Measurements from ENCODE around the gene GPAT2.
"Not testable (repeated sequence)": the region's sequence is repeated elsewhere in the genome, so short reads cannot be mapped to it uniquely, and the experiment has no call there.

The GPAT2 gene

DNA sequence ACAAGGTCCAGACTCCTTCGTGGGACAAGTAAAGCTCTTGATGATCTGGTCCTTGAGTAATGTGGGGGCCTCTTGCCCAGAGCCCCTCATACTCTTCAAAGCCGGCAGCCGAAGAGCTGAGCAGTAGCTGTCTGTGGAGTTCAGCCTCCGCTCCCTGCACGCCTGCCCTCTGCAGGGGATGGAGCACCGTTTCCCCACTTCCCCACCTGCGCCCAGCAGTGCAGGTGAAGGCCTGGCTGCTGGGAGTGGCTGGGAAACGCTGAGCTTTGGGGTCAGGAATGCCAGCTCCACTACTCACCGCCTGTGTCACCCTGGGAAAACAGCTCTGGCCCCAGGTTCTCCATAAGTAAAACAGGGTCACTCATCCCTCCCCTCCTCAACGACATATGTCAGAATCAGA lies 24.9 kb downstream of the GPAT2 start:
- H3K9me3 ChIP-seq (ENCODE audit: control insufficient read depth in 1 of 2, low read length in 2 of 2); H3K27me3 ChIP-seq (ENCODE audit: control insufficient read depth in 1 of 2, insufficient read depth in 2 of 2, low read length in 2 of 2): not testable (repeated sequence)
- H3K9ac ChIP-seq (ENCODE audit: low read depth in 1 of 2, low read length in 2 of 2) = peak overlapping the region; percentile 18 to 38

GRCh38 chr2:96008051-96008450 lies 26.7 kb downstream of the GPAT2 start:
- not testable (repeated sequence) for H3K9me3 ChIP-seq (ENCODE audit: control insufficient read depth in 1 of 2, low read length in 2 of 2); H3K27ac ChIP-seq (ENCODE audit: low read depth, low read length); H3K36me3 ChIP-seq (ENCODE audit: control insufficient read depth in 1 of 2, insufficient read depth in 2 of 2, low read length in 2 of 2); H3K27me3 ChIP-seq (ENCODE audit: control insufficient read depth in 1 of 2, insufficient read depth in 2 of 2, low read length in 2 of 2); H3K4me1 ChIP-seq (ENCODE audit: control insufficient read depth in 1 of 2, insufficient read depth in 2 of 2, low read length in 2 of 2); H3K4me3 ChIP-seq (ENCODE audit: low read depth in 1 of 2, low read length in 2 of 2); H3K9ac ChIP-seq (ENCODE audit: low read depth in 1 of 2, low read length in 2 of 2)

More for the DNA sequence above, 24.9 kb downstream of the GPAT2 start:
- not testable (repeated sequence) for H3K36me3 ChIP-seq (ENCODE audit: control insufficient read depth in 1 of 2, insufficient read depth in 2 of 2, low read length in 2 of 2); H3K27ac ChIP-seq (ENCODE audit: low read depth, low read length); H3K4me1 ChIP-seq (ENCODE audit: control insufficient read depth in 1 of 2, insufficient read depth in 2 of 2, low read length in 2 of 2)
- peak overlapping the region; percentile 15 to 53 for H3K4me3 ChIP-seq (ENCODE audit: low read depth in 1 of 2, low read length in 2 of 2)

- not testable (repeated sequence) for H3K9me3 ChIP-seq (ENCODE audit: control insufficient read depth in 1 of 2, low read length in 2 of 2); H3K36me3 ChIP-seq (ENCODE audit: control insufficient read depth in 1 of 2, insufficient read depth in 2 of 2, low read length in 2 of 2); H3K4me1 ChIP-seq (ENCODE audit: control insufficient read depth in 1 of 2, insufficient read depth in 2 of 2, low read length in 2 of 2); H3K9ac ChIP-seq (ENCODE audit: low read depth in 1 of 2, low read length in 2 of 2); H3K27me3 ChIP-seq (ENCODE audit: control insufficient read depth in 1 of 2, insufficient read depth in 2 of 2, low read length in 2 of 2); H3K4me3 ChIP-seq (ENCODE audit: low read depth in 1 of 2, low read length in 2 of 2); H3K27ac ChIP-seq (ENCODE audit: low read depth, low read length)
Observed at GRCh38 chr2:96006248-96006647, 28.5 kb downstream of the GPAT2 start.

DNA sequence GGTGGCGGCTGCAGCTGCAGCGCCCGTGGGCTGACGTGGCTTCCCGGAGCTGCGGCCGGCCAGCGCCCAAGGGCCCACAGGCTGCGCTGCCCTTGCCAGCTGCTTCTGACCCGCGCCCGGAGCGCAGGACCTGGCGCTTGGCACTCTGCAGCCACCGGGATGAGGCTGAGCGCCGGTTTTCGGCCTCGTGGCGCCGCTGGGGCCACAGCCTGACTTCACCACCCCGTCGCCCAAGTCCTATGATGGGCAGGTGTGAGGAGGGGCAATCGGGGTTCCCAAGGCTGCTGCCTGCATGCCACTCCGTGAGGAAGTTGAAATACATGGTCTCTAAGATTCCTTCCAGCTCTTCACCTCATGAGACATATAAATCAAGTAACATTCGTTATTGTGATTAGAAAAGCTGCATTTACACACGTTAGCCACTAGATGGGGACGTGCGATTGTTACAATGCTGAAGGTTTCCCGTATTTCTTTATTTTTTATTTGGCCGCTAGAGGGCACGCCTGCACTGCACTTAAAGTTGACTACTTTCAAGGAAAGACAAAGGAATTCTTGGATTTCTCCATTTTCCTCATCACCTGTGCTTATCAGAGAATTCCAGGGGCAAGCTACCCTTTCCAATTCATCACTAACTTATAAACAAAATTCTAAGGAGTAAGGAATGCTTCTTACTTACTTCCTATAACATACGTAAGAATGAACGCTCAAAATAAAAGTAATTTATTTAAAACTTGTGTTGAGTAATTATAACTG lies 42.0 kb downstream of the GPAT2 start:
- not testable (repeated sequence) for H3K27me3 ChIP-seq (ENCODE audit: control insufficient read depth in 1 of 2, insufficient read depth in 2 of 2, low read length in 2 of 2); H3K36me3 ChIP-seq (ENCODE audit: control insufficient read depth in 1 of 2, insufficient read depth in 2 of 2, low read length in 2 of 2); H3K4me1 ChIP-seq (ENCODE audit: control insufficient read depth in 1 of 2, insufficient read depth in 2 of 2, low read length in 2 of 2); H3K9me3 ChIP-seq (ENCODE audit: control insufficient read depth in 1 of 2, low read length in 2 of 2)
- Histone ChIP-seq H3K9ac (ENCODE audit: low read depth in 1 of 2, low read length in 2 of 2) (peak overlapping the region; percentile 73 to 91), H3K27ac (ENCODE audit: low read depth, low read length) (peak overlapping the region; percentile 75), H3K4me3 (ENCODE audit: low read depth in 1 of 2, low read length in 2 of 2) (peak overlapping the region; percentile 65 to 70)

DNA sequence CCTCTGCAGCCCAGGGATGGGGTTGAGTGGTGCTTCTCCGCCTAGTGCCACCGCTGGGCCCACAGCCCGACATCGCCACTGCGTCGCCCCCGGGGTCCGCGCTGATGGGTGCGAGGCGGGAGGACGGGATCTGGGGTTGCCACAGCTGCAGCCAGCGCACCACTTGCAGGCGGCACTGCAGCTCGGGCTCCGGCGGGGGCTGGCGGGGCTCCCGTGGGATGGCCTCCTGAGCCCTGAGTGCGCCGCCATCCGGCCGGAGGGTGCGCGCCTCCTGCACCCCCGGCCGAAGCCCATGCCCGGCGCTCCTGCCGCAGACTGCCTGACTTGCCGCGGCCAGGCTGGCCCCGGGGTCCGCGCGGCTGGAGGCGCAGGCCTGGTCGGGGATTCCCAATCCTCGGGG lies 42.6 kb downstream of the GPAT2 start:
- not testable (repeated sequence) for H3K27ac ChIP-seq (ENCODE audit: low read depth, low read length); H3K9me3 ChIP-seq (ENCODE audit: control insufficient read depth in 1 of 2, low read length in 2 of 2); H3K4me1 ChIP-seq (ENCODE audit: control insufficient read depth in 1 of 2, insufficient read depth in 2 of 2, low read length in 2 of 2); H3K36me3 ChIP-seq (ENCODE audit: control insufficient read depth in 1 of 2, insufficient read depth in 2 of 2, low read length in 2 of 2); H3K27me3 ChIP-seq (ENCODE audit: control insufficient read depth in 1 of 2, insufficient read depth in 2 of 2, low read length in 2 of 2)
- Histone ChIP-seq H3K4me3 (ENCODE audit: low read depth in 1 of 2, low read length in 2 of 2) (peak overlapping the region; percentile 65 to 70), H3K9ac (ENCODE audit: low read depth in 1 of 2, low read length in 2 of 2) (peak overlapping the region in 1 of 2 donors; percentile 73)

GRCh38 chr2:95991351-95992094 lies 43.2 kb downstream of the GPAT2 start, which contains the start of gene ANKRD36C:
Gene ANKRD36C (minus strand): TSS chr2:95991824. CDS start chr2:95991708, 116 bp downstream.
- Histone ChIP-seq H3K9ac (ENCODE audit: low read depth in 1 of 2, low read length in 2 of 2) (peak within 1 kb of the TSS; percentile 73 to 91), H3K4me3 (ENCODE audit: low read depth in 1 of 2, low read length in 2 of 2) (peak within 1 kb of the TSS; percentile 78 to 87), H3K27ac (ENCODE audit: low read depth, low read length) (peak within 1 kb of the TSS; percentile 75)
- not testable (repeated sequence) for H3K9me3 ChIP-seq (ENCODE audit: control insufficient read depth in 1 of 2, low read length in 2 of 2); H3K36me3 ChIP-seq (ENCODE audit: control insufficient read depth in 1 of 2, insufficient read depth in 2 of 2, low read length in 2 of 2); H3K4me1 ChIP-seq (ENCODE audit: control insufficient read depth in 1 of 2, insufficient read depth in 2 of 2, low read length in 2 of 2); H3K27me3 ChIP-seq (ENCODE audit: control insufficient read depth in 1 of 2, insufficient read depth in 2 of 2, low read length in 2 of 2)

DNA sequence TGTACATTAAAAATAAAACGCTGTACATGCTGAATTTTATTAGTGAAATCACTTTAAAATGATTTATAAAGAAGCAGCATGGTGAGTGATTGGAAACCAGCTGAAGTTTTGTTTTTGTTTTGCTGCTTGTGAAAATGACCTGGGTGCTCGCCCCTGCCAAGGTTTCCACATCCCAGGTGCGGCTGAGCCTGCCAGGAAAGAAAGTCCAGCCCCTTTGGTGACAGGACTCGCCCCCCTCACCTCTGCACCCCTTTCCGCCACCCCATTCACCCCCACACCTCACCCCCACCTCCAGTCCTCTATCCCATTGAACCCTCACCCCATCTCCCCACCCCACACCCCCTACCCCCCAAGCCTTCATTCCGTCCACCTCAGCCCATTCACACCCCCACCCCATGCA lies 43.8 kb downstream of the GPAT2 start:
- not testable (repeated sequence) for H3K4me1 ChIP-seq (ENCODE audit: control insufficient read depth in 1 of 2, insufficient read depth in 2 of 2, low read length in 2 of 2); H3K36me3 ChIP-seq (ENCODE audit: control insufficient read depth in 1 of 2, insufficient read depth in 2 of 2, low read length in 2 of 2); H3K9me3 ChIP-seq (ENCODE audit: control insufficient read depth in 1 of 2, low read length in 2 of 2); H3K9ac ChIP-seq (ENCODE audit: low read depth in 1 of 2, low read length in 2 of 2); H3K27ac ChIP-seq (ENCODE audit: low read depth, low read length); H3K4me3 ChIP-seq (ENCODE audit: low read depth in 1 of 2, low read length in 2 of 2); H3K27me3 ChIP-seq (ENCODE audit: control insufficient read depth in 1 of 2, insufficient read depth in 2 of 2, low read length in 2 of 2)

All from duodenal mucosa (tissue), 2 donors.